ENCODE results near the gene CAMK1D. TPM values are rescaled to one million over a fixed set of nuclear protein-coding genes. Genes with fewer than 3 reads are reported as not detected.

Gene CAMK1D
- total RNA-seq, 1 experiment from 2014 or later, result 10.2 TPM

DNA sequence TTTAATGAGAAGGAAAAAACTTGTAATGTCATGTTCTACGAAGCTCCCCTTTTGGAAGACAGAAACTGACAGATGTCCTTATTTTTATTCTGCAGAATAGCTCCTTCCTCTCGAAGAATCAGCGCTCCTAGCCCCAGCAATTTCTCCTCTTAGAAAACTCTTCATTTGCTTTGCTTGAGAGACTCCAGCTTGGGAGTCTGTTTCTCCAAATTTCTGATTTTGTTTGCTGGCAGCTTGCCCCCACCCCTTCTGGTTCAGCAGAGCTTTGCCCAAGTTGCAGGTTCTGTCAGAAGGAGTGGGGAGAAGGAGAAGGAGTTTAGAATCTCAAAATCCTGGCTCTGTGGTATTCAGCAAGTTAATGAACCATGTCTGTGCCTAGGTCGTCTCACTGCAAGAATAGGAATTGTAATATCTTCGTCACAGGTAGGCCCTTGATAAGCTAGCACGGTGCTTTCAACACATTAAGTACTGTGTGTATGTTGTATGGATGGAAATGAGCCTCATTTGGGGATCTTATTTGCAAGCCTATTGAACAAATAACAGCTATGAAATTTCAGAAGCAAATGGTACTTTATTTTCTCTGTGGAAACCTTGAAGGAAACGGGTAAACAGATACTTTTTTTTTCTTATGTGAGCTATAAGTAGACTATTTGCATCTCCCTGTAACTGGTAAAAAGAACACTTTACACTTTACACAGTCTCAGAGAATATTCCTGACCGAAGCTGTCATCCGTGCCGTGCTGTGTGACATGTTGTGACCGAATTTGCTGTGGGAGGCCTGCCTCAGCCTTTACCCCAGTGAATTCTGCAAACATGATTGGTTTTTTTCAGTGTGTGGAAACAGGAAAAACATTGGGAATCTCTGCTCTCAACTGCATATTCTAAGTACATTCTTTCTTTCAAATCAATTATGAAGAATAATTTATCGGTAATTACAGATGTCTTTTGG, 290.9 kb downstream of the CAMK1D start:
- TF ChIP-seq ZNF671 (CRISPR knock-in tag; IDR thresholded peaks at IDR 0.05) (no peak), TCF7 (CRISPR knock-in tag; IDR thresholded peaks at IDR 0.05; ENCODE audit: low read depth) (no peak), IRF2 (CRISPR knock-in tag; IDR thresholded peaks at IDR 0.05; ENCODE audit: borderline replicate concordance, low read depth) (no peak), FOXJ3 (CRISPR knock-in tag; IDR thresholded peaks at IDR 0.05; ENCODE audit: borderline replicate concordance) (no peak), CBFB (CRISPR knock-in tag; IDR thresholded peaks at IDR 0.05; ENCODE audit: low read depth) (no peak), ZNF317 (CRISPR knock-in tag; IDR thresholded peaks at IDR 0.05; ENCODE audit: borderline replicate concordance, low read depth) (no peak), TP53 (CRISPR knock-in tag; IDR thresholded peaks at IDR 0.05) (no peak), SMAD4 (CRISPR knock-in tag; IDR thresholded peaks at IDR 0.05) (no peak), OVOL2 (CRISPR knock-in tag; IDR thresholded peaks at IDR 0.05; ENCODE audit: borderline replicate concordance) (no peak), GTF2I (CRISPR knock-in tag; conservative IDR thresholded peaks at IDR 0.05) (no peak), EMX1 (CRISPR knock-in tag; IDR thresholded peaks at IDR 0.05) (no peak), NR1H2 (CRISPR knock-in tag; IDR thresholded peaks at IDR 0.05) (no peak), ATF1 (CRISPR knock-in tag; IDR thresholded peaks at IDR 0.05) (no peak)
- TF ChIP-seq, protein P1, sequence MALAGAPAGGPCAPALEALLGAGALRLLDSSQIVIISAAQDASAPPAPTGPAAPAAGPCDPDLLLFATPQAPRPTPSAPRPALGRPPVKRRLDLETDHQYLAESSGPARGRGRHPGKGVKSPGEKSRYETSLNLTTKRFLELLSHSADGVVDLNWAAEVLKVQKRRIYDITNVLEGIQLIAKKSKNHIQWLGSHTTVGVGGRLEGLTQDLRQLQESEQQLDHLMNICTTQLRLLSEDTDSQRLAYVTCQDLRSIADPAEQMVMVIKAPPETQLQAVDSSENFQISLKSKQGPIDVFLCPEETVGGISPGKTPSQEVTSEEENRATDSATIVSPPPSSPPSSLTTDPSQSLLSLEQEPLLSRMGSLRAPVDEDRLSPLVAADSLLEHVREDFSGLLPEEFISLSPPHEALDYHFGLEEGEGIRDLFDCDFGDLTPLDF (CRISPR knock-in tag; IDR thresholded peaks at IDR 0.05), result no peak
- TF ChIP-seq, protein P2, sequence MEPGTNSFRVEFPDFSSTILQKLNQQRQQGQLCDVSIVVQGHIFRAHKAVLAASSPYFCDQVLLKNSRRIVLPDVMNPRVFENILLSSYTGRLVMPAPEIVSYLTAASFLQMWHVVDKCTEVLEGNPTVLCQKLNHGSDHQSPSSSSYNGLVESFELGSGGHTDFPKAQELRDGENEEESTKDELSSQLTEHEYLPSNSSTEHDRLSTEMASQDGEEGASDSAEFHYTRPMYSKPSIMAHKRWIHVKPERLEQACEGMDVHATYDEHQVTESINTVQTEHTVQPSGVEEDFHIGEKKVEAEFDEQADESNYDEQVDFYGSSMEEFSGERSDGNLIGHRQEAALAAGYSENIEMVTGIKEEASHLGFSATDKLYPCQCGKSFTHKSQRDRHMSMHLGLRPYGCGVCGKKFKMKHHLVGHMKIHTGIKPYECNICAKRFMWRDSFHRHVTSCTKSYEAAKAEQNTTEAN (CRISPR knock-in tag; IDR thresholded peaks at IDR 0.05), result no peak
- TF ChIP-seq, protein P3, sequence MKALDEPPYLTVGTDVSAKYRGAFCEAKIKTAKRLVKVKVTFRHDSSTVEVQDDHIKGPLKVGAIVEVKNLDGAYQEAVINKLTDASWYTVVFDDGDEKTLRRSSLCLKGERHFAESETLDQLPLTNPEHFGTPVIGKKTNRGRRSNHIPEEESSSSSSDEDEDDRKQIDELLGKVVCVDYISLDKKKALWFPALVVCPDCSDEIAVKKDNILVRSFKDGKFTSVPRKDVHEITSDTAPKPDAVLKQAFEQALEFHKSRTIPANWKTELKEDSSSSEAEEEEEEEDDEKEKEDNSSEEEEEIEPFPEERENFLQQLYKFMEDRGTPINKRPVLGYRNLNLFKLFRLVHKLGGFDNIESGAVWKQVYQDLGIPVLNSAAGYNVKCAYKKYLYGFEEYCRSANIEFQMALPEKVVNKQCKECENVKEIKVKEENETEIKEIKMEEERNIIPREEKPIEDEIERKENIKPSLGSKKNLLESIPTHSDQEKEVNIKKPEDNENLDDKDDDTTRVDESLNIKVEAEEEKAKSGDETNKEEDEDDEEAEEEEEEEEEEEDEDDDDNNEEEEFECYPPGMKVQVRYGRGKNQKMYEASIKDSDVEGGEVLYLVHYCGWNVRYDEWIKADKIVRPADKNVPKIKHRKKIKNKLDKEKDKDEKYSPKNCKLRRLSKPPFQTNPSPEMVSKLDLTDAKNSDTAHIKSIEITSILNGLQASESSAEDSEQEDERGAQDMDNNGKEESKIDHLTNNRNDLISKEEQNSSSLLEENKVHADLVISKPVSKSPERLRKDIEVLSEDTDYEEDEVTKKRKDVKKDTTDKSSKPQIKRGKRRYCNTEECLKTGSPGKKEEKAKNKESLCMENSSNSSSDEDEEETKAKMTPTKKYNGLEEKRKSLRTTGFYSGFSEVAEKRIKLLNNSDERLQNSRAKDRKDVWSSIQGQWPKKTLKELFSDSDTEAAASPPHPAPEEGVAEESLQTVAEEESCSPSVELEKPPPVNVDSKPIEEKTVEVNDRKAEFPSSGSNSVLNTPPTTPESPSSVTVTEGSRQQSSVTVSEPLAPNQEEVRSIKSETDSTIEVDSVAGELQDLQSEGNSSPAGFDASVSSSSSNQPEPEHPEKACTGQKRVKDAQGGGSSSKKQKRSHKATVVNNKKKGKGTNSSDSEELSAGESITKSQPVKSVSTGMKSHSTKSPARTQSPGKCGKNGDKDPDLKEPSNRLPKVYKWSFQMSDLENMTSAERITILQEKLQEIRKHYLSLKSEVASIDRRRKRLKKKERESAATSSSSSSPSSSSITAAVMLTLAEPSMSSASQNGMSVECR (CRISPR knock-in tag; IDR thresholded peaks at IDR 0.05; ENCODE audit: borderline replicate concordance), result no peak
- TF ChIP-seq, protein P4, sequence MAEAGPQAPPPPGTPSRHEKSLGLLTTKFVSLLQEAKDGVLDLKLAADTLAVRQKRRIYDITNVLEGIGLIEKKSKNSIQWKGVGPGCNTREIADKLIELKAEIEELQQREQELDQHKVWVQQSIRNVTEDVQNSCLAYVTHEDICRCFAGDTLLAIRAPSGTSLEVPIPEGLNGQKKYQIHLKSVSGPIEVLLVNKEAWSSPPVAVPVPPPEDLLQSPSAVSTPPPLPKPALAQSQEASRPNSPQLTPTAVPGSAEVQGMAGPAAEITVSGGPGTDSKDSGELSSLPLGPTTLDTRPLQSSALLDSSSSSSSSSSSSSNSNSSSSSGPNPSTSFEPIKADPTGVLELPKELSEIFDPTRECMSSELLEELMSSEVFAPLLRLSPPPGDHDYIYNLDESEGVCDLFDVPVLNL (CRISPR knock-in tag; IDR thresholded peaks at IDR 0.05; ENCODE audit: borderline replicate concordance, low read depth), result no peak
- TF ChIP-seq, protein P5, sequence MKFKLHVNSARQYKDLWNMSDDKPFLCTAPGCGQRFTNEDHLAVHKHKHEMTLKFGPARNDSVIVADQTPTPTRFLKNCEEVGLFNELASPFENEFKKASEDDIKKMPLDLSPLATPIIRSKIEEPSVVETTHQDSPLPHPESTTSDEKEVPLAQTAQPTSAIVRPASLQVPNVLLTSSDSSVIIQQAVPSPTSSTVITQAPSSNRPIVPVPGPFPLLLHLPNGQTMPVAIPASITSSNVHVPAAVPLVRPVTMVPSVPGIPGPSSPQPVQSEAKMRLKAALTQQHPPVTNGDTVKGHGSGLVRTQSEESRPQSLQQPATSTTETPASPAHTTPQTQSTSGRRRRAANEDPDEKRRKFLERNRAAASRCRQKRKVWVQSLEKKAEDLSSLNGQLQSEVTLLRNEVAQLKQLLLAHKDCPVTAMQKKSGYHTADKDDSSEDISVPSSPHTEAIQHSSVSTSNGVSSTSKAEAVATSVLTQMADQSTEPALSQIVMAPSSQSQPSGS (CRISPR knock-in tag; IDR thresholded peaks at IDR 0.05; ENCODE audit: borderline replicate concordance, low read depth), result no peak
- TF ChIP-seq, protein P6, sequence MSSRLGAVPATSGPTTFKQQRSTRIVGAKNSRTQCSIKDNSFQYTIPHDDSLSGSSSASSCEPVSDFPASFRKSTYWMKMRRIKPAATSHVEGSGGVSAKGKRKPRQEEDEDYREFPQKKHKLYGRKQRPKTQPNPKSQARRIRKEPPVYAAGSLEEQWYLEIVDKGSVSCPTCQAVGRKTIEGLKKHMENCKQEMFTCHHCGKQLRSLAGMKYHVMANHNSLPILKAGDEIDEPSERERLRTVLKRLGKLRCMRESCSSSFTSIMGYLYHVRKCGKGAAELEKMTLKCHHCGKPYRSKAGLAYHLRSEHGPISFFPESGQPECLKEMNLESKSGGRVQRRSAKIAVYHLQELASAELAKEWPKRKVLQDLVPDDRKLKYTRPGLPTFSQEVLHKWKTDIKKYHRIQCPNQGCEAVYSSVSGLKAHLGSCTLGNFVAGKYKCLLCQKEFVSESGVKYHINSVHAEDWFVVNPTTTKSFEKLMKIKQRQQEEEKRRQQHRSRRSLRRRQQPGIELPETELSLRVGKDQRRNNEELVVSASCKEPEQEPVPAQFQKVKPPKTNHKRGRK (CRISPR knock-in tag; IDR thresholded peaks at IDR 0.05; ENCODE audit: borderline replicate concordance), result no peak
- TF ChIP-seq, protein P7, sequence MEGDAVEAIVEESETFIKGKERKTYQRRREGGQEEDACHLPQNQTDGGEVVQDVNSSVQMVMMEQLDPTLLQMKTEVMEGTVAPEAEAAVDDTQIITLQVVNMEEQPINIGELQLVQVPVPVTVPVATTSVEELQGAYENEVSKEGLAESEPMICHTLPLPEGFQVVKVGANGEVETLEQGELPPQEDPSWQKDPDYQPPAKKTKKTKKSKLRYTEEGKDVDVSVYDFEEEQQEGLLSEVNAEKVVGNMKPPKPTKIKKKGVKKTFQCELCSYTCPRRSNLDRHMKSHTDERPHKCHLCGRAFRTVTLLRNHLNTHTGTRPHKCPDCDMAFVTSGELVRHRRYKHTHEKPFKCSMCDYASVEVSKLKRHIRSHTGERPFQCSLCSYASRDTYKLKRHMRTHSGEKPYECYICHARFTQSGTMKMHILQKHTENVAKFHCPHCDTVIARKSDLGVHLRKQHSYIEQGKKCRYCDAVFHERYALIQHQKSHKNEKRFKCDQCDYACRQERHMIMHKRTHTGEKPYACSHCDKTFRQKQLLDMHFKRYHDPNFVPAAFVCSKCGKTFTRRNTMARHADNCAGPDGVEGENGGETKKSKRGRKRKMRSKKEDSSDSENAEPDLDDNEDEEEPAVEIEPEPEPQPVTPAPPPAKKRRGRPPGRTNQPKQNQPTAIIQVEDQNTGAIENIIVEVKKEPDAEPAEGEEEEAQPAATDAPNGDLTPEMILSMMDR (IDR thresholded peaks at IDR 0.05), result no peak
- Mint-ChIP-seq H3K4me3 (no peak overlapping the region), H3K4me1 (peaks cover 25% of the 10 kb centered on the region), H3K9me3 (no peaks in the 10 kb centered on the region), H3K27ac (no peak overlapping the region; the same call in 1 of the 2 replicates), H3K36me3 (no peaks in the 10 kb centered on the region), H3K27me3 (ENCODE audit: low read depth) (no peaks in the 10 kb centered on the region)
- no peak for ATAC-seq
- CTCF ChIA-PET, result interaction anchor here (1.1 to 2.6 kb wide), 3 partner anchors 16 to 376 kb away, joined by 3 to 23 read pairs (median 5); no protein-coding TSS in a partner anchor
- POLR2A ChIA-PET, result no interaction called here
- no peak for DNase-seq (ENCODE audit: low spot score)

All from WTC11 (cell line).